Keratinocyte (primary cell): ENCODE results near the gene TANGO2. TPM values are rescaled to one million over a fixed set of nuclear protein-coding genes. Genes with fewer than 3 reads are reported as not detected.

Source experiments
- DNase-seq: peaks from one replicate; pipeline ENCODE4 v3.0.0-alpha.2; 2011; ENCODE audit warnings: low read depth, missing footprints, low spot score
- FAIRE-seq: peaks from 2 replicates; lab custom pipeline; 2011; peaks lifted over from hg19 to GRCh38; lab: Jason Lieb, UNC
- H2AFZ ChIP-seq: 2 replicates; pipeline ENCODE4 v1.6.0; 2012; ENCODE audit warnings: low read length, control low read depth, inconsistent platforms; ENCODE audit not compliant: control insufficient read depth
- H3K27ac ChIP-seq: 2 replicates; pipeline ENCODE4 v1.5.1; 2011; ENCODE audit warnings: low read length; ENCODE audit not compliant: control insufficient read depth, insufficient read depth
- H3K27me3 ChIP-seq: 3 replicates; pipeline ENCODE4 v1.6.0; 2011; ENCODE audit warnings: low read length; ENCODE audit not compliant: control insufficient read depth, insufficient read depth; ENCODE audit errors: extremely low read depth
- H3K36me3 ChIP-seq, 2 experiments: 2 replicates in 1 of 2; 3 replicates in 1 of 2; pipeline ENCODE4 v1.5.1; 2011; ENCODE audit warnings: low read length in 2 of 2, mild to moderate bottlenecking in 1 of 2; ENCODE audit not compliant: control insufficient read depth in 2 of 2, insufficient read depth in 2 of 2; ENCODE audit errors: extremely low read depth in 1 of 2
- H3K4me1 ChIP-seq: 3 replicates; pipeline ENCODE4 v1.5.1; 2011; ENCODE audit warnings: low read length; ENCODE audit not compliant: control insufficient read depth, insufficient read depth; ENCODE audit errors: extremely low read depth
- H3K4me2 ChIP-seq: 3 replicates; pipeline ENCODE4 v1.6.0; 2011; ENCODE audit warnings: low read depth, low read length; ENCODE audit not compliant: control insufficient read depth, insufficient read depth; ENCODE audit errors: extremely low read depth
- H3K4me3 ChIP-seq, 3 experiments: fragments of 200-600 bp in 1 of 3; sonication (generic) in 1 of 3; 2 replicates in 2 of 3; 3 replicates in 1 of 3; pipeline ENCODE4 v1.5.1; 2011 to 2016; ENCODE audit warnings: low read length in 3 of 3, mild to moderate bottlenecking in 3 of 3, control low read depth in 2 of 3, inconsistent platforms in 1 of 3, low read depth in 1 of 3, mixed read lengths in 1 of 3, mixed run types in 1 of 3, moderate library complexity in 1 of 3; ENCODE audit not compliant: control insufficient read depth in 2 of 3, insufficient read depth in 2 of 3; ENCODE audit errors: extremely low read depth in 1 of 3
- H3K79me2 ChIP-seq: 2 replicates; pipeline ENCODE4 v1.6.0; 2012; ENCODE audit warnings: low read length; ENCODE audit not compliant: control insufficient read depth, insufficient read depth
- H3K9ac ChIP-seq: 3 replicates; pipeline ENCODE4 v1.6.0; 2011; ENCODE audit warnings: low read length; ENCODE audit not compliant: control insufficient read depth, insufficient read depth; ENCODE audit errors: extremely low read depth
- H3K9me1 ChIP-seq: 3 replicates; pipeline ENCODE4 v1.6.0; 2011; ENCODE audit warnings: low read length; ENCODE audit not compliant: control insufficient read depth, insufficient read depth; ENCODE audit errors: extremely low read depth
- H3K9me3 ChIP-seq: 2 replicates; pipeline ENCODE4 v1.5.1; 2012; ENCODE audit warnings: low read depth, low read length; ENCODE audit not compliant: control insufficient read depth
- H4K20me1 ChIP-seq: 3 replicates; pipeline ENCODE4 v1.6.0; 2011; ENCODE audit warnings: low read length; ENCODE audit not compliant: control insufficient read depth, insufficient read depth; ENCODE audit errors: extremely low read depth
- CTCF ChIP-seq, 3 experiments: IDR thresholded peaks in 1 of 3; conservative IDR thresholded peaks in 1 of 3; optimal IDR thresholded peaks in 1 of 3; 2 replicates in 2 of 3; 3 replicates in 1 of 3; pipeline versions ENCODE3 to v1.5.1; 2011; ENCODE audit warnings: low read length in 3 of 3, mild to moderate bottlenecking in 3 of 3, moderate library complexity in 2 of 3, control low read depth in 1 of 3, inconsistent platforms in 1 of 3; ENCODE audit not compliant: insufficient read depth in 2 of 3; ENCODE audit errors: extremely low read depth in 1 of 3
- EZH2 ChIP-seq: IDR thresholded peaks from one replicate; pipeline ENCODE4 v1.6.1; 2012; ENCODE audit warnings: inconsistent platforms, mild to moderate bottlenecking, low read length, moderate library complexity
- dilution Hi-C: fragments of 300-500 bp; cut with MboI; formaldehyde crosslinking; loops from one replicate; pipeline ENCODE4 v1.7.0; 2020; ENCODE audit warnings: low sequenced_read_pairs; ENCODE audit not compliant: extremely low pct_ligation_motif_present
- polyA plus RNA-seq, 5 experiments: library from polyadenylated mRNA; depleted of rRNA in 3 of 5; stranded (reverse) in 3 of 5; stranded (forward) in 1 of 5; unstranded in 1 of 5; fragments of >200 nt; gene quantifications; 1 replicate in 1 of 5; 2 replicates in 3 of 5; 3 replicates in 1 of 5; pipeline versions ENCODE4 v1.2.1 to v1.2.3, GENCODE V29; 2011 to 2012; ENCODE audit warnings: missing spikeins in 2 of 5, low read depth in 1 of 5, low replicate concordance in 1 of 5

TANGO2 gene
- polyA plus RNA-seq, 1 donor (not counting 4 experiments of a cell fraction or from before 2014, with no cell fraction given) = 20.1 TPM

- peaks cover 5% of the 10 kb centered on the region for H3K9me1 ChIP-seq
- no peak for FAIRE-seq
- no peaks in the 10 kb centered on the region for H3K27me3 ChIP-seq
- peaks cover 16% of the 10 kb centered on the region for H4K20me1 ChIP-seq
- dilution Hi-C loops = no loop called here
- no peak overlapping the region for H3K4me2 ChIP-seq
- no peak for TF ChIP-seq CTCF (optimal IDR thresholded peaks at IDR 0.05 in 1 of 3, IDR thresholded peaks at IDR 0.05 in 1 of 3, conservative IDR thresholded peaks at IDR 0.05 in 1 of 3; ENCODE audit: extremely low read depth in 1 of 3, insufficient read depth in 2 of 3, low read length in 3 of 3)
- TF ChIP-seq EZH2 = no peak
- H3K79me2 ChIP-seq = peaks cover 61% of the 10 kb centered on the region
- H3K9ac ChIP-seq = no peak overlapping the region
- no peak for DNase-seq
- H3K36me3 ChIP-seq = peaks cover 39 to 58% of the 10 kb centered on the region in 2 experiments
- no peak overlapping the region for H2AFZ ChIP-seq
- H3K4me1 ChIP-seq = peaks cover 14% of the 10 kb centered on the region
- no peak overlapping the region for H3K4me3 ChIP-seq
- no peak overlapping the region for H3K27ac ChIP-seq
- H3K9me3 ChIP-seq = no peaks in the 10 kb centered on the region
Measured at GRCh38 chr22:20086101-20086599, 65.2 kb downstream of the TANGO2 start.

- no peaks in the 10 kb centered on the region for H3K27me3 ChIP-seq
- H2AFZ ChIP-seq = no peak overlapping the region
- TF ChIP-seq CTCF (optimal IDR thresholded peaks at IDR 0.05 in 1 of 3, IDR thresholded peaks at IDR 0.05 in 1 of 3, conservative IDR thresholded peaks at IDR 0.05 in 1 of 3; ENCODE audit: extremely low read depth in 1 of 3, insufficient read depth in 2 of 3, low read length in 3 of 3) (no peak), EZH2 (no peak)
- H3K4me3 ChIP-seq = no peak overlapping the region
- peaks cover 55% of the 10 kb centered on the region for H3K79me2 ChIP-seq
- peaks cover 8% of the 10 kb centered on the region for H3K4me1 ChIP-seq
- no peak overlapping the region for H3K9ac ChIP-seq
- no peaks in the 10 kb centered on the region for H3K9me3 ChIP-seq
- no peak for FAIRE-seq
- peaks cover 42 to 62% of the 10 kb centered on the region in 2 experiments for H3K36me3 ChIP-seq
- no peak for DNase-seq
- H4K20me1 ChIP-seq = peaks cover 16% of the 10 kb centered on the region
- no peak overlapping the region for H3K27ac ChIP-seq
- H3K9me1 ChIP-seq = peaks cover 5% of the 10 kb centered on the region
- dilution Hi-C loops = no loop called here
- no peak overlapping the region for H3K4me2 ChIP-seq
Measured at GRCh38 chr22:20086763-20087162, 65.9 kb downstream of the TANGO2 start.
